Adipose tissue (tissue), 3 donors: ENCODE measurements around the gene NKAIN4. TPM values are rescaled to one million over a fixed set of nuclear protein-coding genes. Genes with fewer than 3 reads are reported as not detected.

Experiments
- H3K27ac ChIP-seq: one replicate; pipeline ENCODE4 v1.5.1; 2013; ENCODE audit warnings: low read depth, low read length
- WGBS, 3 donors: extraction: QIAGEN DNeasy Blood & Tissue Kit; methylation state at CpG; one replicate each; pipeline ENCODE4 v1.1.7; 2013; 5-methylcytosine and 5-hydroxymethylcytosine counted together
- polyA plus RNA-seq, 3 donors: library from polyadenylated mRNA; stranded (reverse); fragments of 200-250 nt; gene quantifications; one replicate each; pipeline ENCODE4 v1.2.3, GENCODE V29; 2013
- donor health status: healthy with polysubstance abuse.
- donor health status: Bipolar disorder and iron deficiency.
- donor health status: healthy.

The NKAIN4 gene
- polyA plus RNA-seq, 3 donors = 0.12 TPM; not detected in 2

- no peak overlapping the region for H3K27ac ChIP-seq
- WGBS, 3 donors = 73 to 85% (median 85%) methylated on average over 14 of the region's 14 CpGs
These were observed 60.1 kb downstream of the NKAIN4 start for GRCh38 chr20:63194007-63194796.

- 91 to 94% (median 91%) methylated on average over 21 of the region's 21 CpGs for WGBS, 3 donors
These were observed 61.5 kb downstream of the NKAIN4 start for GRCh38 chr20:63192721-63193120.

GRCh38 chr20:63191400-63191799, 62.9 kb downstream of the NKAIN4 start:
- no peak overlapping the region for H3K27ac ChIP-seq
- 64 to 77% (median 75%) methylated on average over 14 of the region's 14 CpGs for WGBS, 3 donors

More at GRCh38 chr20:63192721-63193120, 61.5 kb downstream of the NKAIN4 start:
- H3K27ac ChIP-seq = no peak overlapping the region

- WGBS, 3 donors = 90 to 91% (median 90%) methylated on average over 20 of the region's 20 CpGs
These were observed 63.4 kb downstream of the NKAIN4 start for GRCh38 chr20:63190828-63191227.

More at GRCh38 chr20:63190828-63191227, 63.4 kb downstream of the NKAIN4 start:
- H3K27ac ChIP-seq = no peak overlapping the region

Other genes starting within 250 kb of the NKAIN4 start
- gene BHLHE23, start 247.5 kb downstream of the NKAIN4 start, polyA plus RNA-seq = not detected
- 10 to 100 TPM; 10.6 to 21.3 (median 16.8) TPM for gene YTHDF1, start 38.3 kb downstream of the NKAIN4 start, polyA plus RNA-seq
- not detected for gene BIRC7, start 18.6 kb downstream of the NKAIN4 start, polyA plus RNA-seq
- 10 to 100 TPM; 41.9 to 55.0 (median 50.8) TPM for gene ARFGAP1, start 18.4 kb upstream of the NKAIN4 start, polyA plus RNA-seq
- gene COL20A1, start 38.7 kb upstream of the NKAIN4 start, polyA plus RNA-seq = not detected
- gene CHRNA4, start 106.9 kb upstream of the NKAIN4 start, polyA plus RNA-seq = not detected
- 1 to 10 TPM in 1 of 3 donors, under 1 TPM in 1, not detected in 1; 0.10 to 1.6 TPM for gene KCNQ2, start 218.2 kb upstream of the NKAIN4 start, polyA plus RNA-seq
- gene EEF1A2, start 244.6 kb upstream of the NKAIN4 start, polyA plus RNA-seq = 10 to 100 TPM in 1 of 3 donors, 1 to 10 TPM in 2; 1.2 to 24.4 (median 3.2) TPM